SK-N-MC (cell line): Measurements from ENCODE around the gene SH3PXD2A.

Source experiments
- EZH2 ChIP-seq: fragments of 200-600 bp; sonication (generic); IDR thresholded peaks from one replicate; pipeline ENCODE4 v1.6.1; 2017; ENCODE audit warnings: antibody characterized with exemption
- FOXP2 ChIP-seq: optimal IDR thresholded peaks from 2 replicates; pipeline ENCODE3; 2011; ENCODE audit warnings: mild to moderate bottlenecking, moderate library complexity; ENCODE audit not compliant: insufficient read depth; ENCODE audit errors: extremely low read length, control extremely low read depth
- POLR2AphosphoS5 ChIP-seq: IDR thresholded peaks from 2 replicates; pipeline ENCODE4 v1.6.1; 2012; ENCODE audit warnings: mild to moderate bottlenecking, low read depth, low read length, borderline replicate concordance

- no peak for TF ChIP-seq EZH2
- TF ChIP-seq POLR2AphosphoS5, result no peak
- TF ChIP-seq FOXP2, result no peak
These were observed 22.6 kb downstream of the SH3PXD2A start for GRCh38 chr10:103832806-103833205.
